ENCODE results near the gene TNFAIP3.

TNFAIP3 gene

GRCh38 chr6:137866914-137867684 is at the start of gene TNFAIP3:
Gene TNFAIP3 (plus strand): TSS chr6:137867259. CDS start chr6:137871228, 3,969 bp downstream.
- TF ChIP-seq CTCF (IDR thresholded peaks at IDR 0.05; ENCODE audit: low read depth, low read length): peak; percentile 54
- peak; percentile 96 to 97 for DNase-seq (ENCODE audit: low read depth in 2 of 2)
- peak within 1 kb of the TSS; percentile 90 to 92 for H3K4me3 ChIP-seq (replicated peaks in 1 of 2; ENCODE audit: low read depth in 2 of 2, low read length in 2 of 2)

DNA sequence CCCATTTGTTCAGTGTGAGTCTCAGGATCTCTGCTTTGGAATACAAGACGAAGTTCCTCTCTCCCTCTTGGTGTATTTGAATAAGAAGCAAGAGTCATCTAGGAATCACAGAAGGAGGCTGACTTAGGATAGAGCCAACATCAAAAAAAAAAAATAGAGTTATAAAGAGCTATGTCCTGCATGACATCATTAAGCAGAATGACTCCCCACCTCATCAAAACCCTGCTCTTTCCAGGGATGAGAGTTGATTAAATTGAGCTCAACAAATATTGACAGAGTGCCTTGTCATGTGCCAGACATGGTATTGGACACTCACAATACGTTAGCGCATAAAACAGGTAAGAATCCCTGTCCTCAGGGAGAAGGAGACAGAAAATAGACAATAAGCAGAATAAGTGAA is 48.6 kb upstream of the TNFAIP3 start:
- H3K4me3 ChIP-seq (replicated peaks in 1 of 2; ENCODE audit: low read depth in 2 of 2, low read length in 2 of 2): no peak overlapping the region
- TF ChIP-seq CTCF (IDR thresholded peaks at IDR 0.05; ENCODE audit: low read depth, low read length): no peak
- no peak for DNase-seq (ENCODE audit: low read depth in 2 of 2)

GRCh38 chr6:137819740-137820139 is 47.3 kb upstream of the TNFAIP3 start:
- DNase-seq (ENCODE audit: low read depth in 2 of 2): peak in 1 of 2 donors; percentile 41
- no peak for TF ChIP-seq CTCF (IDR thresholded peaks at IDR 0.05; ENCODE audit: low read depth, low read length)
- no peak overlapping the region for H3K4me3 ChIP-seq (replicated peaks in 1 of 2; ENCODE audit: low read depth in 2 of 2, low read length in 2 of 2)

DNA sequence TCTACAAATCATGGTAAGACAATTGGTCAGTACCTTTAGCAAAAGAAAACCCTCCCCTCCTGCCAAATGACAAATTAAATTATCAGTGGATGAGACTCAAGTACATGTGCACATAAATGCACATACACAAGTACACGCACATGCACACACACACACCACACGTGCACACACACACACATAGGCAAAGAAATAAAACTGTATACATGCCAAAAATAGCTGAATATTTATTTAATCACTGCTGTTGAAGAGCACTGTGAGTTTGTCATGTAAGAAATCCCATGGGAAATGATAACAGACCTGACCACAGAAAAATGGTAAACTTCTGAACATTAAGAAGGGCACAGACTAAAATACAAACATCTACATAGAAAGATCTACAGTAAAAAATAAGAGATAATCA is 46.6 kb upstream of the TNFAIP3 start:
- no peak for TF ChIP-seq CTCF (IDR thresholded peaks at IDR 0.05; ENCODE audit: low read depth, low read length)
- peak; percentile 65 to 66 for DNase-seq (ENCODE audit: low read depth in 2 of 2)
- no peak overlapping the region for H3K4me3 ChIP-seq (replicated peaks in 1 of 2; ENCODE audit: low read depth in 2 of 2, low read length in 2 of 2)

DNA sequence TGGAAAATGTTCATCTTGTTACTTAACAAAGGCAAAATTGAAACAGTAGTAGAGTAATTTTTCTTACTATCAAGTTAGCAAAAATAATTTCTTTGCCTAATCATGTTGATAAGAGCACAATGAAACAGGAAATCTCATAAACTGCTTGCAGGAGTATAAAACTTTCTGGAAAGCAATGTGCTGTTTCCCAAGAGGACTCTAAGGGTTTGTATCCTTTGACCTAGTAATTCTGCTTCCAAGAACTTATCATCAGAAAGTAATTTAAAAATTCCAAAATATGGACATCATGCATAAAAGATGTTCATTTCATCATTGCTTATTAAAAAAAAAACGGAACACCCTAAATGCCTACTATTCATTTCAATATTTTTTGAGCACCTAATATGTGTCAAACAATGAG is 46.1 kb upstream of the TNFAIP3 start:
- no peak for TF ChIP-seq CTCF (IDR thresholded peaks at IDR 0.05; ENCODE audit: low read depth, low read length)
- DNase-seq (ENCODE audit: low read depth in 2 of 2): peak; percentile 78 to 90
- no peak overlapping the region for H3K4me3 ChIP-seq (replicated peaks in 1 of 2; ENCODE audit: low read depth in 2 of 2, low read length in 2 of 2)

DNA sequence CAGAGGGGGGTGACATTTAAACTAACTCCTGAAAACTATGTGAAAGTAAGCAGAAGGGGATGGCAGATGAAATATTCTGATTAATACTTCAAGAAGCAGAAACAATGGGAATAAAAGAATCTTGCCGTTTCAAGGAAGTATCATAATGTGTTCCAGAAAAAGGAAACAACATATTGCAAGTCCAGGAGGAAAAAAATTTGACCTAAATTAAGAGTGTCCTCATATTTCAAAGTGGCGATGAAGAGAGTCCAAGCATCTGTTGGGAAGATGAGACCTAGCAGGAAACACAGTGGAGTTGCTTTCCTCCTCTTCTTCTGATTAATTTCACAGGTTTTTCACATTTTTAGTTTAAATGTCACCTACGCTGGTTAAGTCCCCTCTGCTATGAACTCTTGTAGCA is 45.6 kb upstream of the TNFAIP3 start:
- no peak for TF ChIP-seq CTCF (IDR thresholded peaks at IDR 0.05; ENCODE audit: low read depth, low read length)
- DNase-seq (ENCODE audit: low read depth in 2 of 2): no peak
- H3K4me3 ChIP-seq (replicated peaks in 1 of 2; ENCODE audit: low read depth in 2 of 2, low read length in 2 of 2): no peak overlapping the region
